Prostate gland (tissue), 2 donors: Measurements from ENCODE around the gene SUN2.

Source experiments
- POLR2A ChIP-seq: fragments of 450-650 bp; IDR thresholded peaks from one replicate; pipeline ENCODE4 v1.6.1; 2016; ENCODE audit warnings: antibody characterized with exemption, mild to moderate bottlenecking
- TF ChIP-seq, protein P1 (sequence below), 4 experiments: fragments of 200-600 bp in 2 of 4; fragments of 450-650 bp in 2 of 4; sonication (generic) in 2 of 4; IDR thresholded peaks; 1 replicate in 3 of 4; 2 replicates in 1 of 4; pipeline ENCODE4 v1.5.1; 2016 to 2019; ENCODE audit warnings: antibody characterized with exemption in 4 of 4, mild to moderate bottlenecking in 2 of 4, moderate library complexity in 2 of 4

DNA sequence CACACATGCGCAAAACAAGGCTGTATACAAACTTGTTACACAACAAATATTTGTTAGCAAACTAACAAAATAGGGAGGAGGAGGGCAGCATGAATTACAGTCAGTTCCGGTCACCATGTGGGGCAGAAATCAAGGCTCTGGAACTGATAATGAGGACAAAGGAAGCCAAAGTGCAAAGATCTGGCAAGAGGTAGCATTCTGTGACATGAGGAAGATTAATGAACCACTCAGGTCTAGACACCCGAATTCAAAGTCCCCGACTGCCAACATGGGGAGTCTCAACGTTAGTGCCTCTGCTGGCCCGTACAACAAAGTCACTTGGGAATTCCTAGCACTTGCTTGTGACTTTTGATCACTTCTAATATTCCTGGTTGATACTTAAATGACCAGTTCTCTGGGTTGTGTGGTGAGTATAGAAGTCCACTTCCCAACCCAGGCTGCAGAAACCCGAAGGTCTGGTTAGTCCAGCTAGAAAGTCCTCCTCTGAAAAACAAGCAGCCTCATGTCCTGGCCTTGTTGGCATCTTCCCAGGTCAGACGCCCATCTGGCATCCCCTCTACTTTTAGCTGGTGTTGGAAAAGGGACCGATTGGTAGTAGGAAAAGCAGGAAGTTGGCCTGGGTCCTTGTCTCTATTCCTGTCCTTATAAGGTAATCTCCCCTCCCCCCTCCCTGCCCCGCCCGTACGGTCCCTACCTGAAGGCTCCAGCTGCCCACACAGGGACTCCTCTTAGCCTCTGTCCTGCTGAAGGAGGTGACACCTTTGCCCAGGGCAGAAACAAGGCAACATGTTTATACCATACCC lies 1.6 kb downstream of the SUN2 start:
- no peak for TF ChIP-seq POLR2A
- TF ChIP-seq, protein P1, sequence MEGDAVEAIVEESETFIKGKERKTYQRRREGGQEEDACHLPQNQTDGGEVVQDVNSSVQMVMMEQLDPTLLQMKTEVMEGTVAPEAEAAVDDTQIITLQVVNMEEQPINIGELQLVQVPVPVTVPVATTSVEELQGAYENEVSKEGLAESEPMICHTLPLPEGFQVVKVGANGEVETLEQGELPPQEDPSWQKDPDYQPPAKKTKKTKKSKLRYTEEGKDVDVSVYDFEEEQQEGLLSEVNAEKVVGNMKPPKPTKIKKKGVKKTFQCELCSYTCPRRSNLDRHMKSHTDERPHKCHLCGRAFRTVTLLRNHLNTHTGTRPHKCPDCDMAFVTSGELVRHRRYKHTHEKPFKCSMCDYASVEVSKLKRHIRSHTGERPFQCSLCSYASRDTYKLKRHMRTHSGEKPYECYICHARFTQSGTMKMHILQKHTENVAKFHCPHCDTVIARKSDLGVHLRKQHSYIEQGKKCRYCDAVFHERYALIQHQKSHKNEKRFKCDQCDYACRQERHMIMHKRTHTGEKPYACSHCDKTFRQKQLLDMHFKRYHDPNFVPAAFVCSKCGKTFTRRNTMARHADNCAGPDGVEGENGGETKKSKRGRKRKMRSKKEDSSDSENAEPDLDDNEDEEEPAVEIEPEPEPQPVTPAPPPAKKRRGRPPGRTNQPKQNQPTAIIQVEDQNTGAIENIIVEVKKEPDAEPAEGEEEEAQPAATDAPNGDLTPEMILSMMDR (IDR thresholded peaks at IDR 0.05), result peak in 1 of 4 experiments; percentile 10
